Fibroblast of the aortic adventitia (primary cell): ENCODE measurements around the gene CCL17. TPM values are rescaled to one million over a fixed set of nuclear protein-coding genes. Genes with fewer than 3 reads are reported as not detected.

Experiments
- DNase-seq: peaks from one replicate; pipeline ENCODE4 v3.0.0-alpha.2; 2010; ENCODE audit warnings: low read depth
- H3K4me3 ChIP-seq: 2 replicates; pipeline ENCODE4 v1.5.1; 2011; ENCODE audit warnings: low read depth, mild to moderate bottlenecking, control low read depth, low read length, moderate library complexity
- CTCF ChIP-seq: IDR thresholded peaks from 2 replicates; pipeline ENCODE4 v1.5.1; 2011; ENCODE audit warnings: mild to moderate bottlenecking, low read length, control low read depth, inconsistent platforms; ENCODE audit not compliant: insufficient read depth
- total RNA-seq: library from RNA; depleted of rRNA; stranded (reverse); fragments of >200 nt; gene quantifications from 2 replicates; pipeline ENCODE4 v1.2.3, GENCODE V29; 2012; ENCODE audit warnings: low replicate concordance

The CCL17 gene
- total RNA-seq, 1 donor, result not detected

- TF ChIP-seq CTCF, result no peak
- no peak overlapping the region for H3K4me3 ChIP-seq
- DNase-seq, result no peak
Observed at GRCh38 chr16:57419506-57419905, 14.9 kb downstream of the CCL17 start.

GRCh38 chr16:57422026-57422944 is 17.7 kb downstream of the CCL17 start:
- TF ChIP-seq CTCF, result peak; percentile 85
- peak; percentile 79 for DNase-seq
- H3K4me3 ChIP-seq, result no peak overlapping the region

- TF ChIP-seq CTCF, result no peak
- no peak overlapping the region for H3K4me3 ChIP-seq
- no peak for DNase-seq
Observed at GRCh38 chr16:57423152-57423551, 18.6 kb downstream of the CCL17 start.

GRCh38 chr16:57424583-57424982 is 20.0 kb downstream of the CCL17 start:
- H3K4me3 ChIP-seq, result no peak overlapping the region
- TF ChIP-seq CTCF, result no peak

DNA sequence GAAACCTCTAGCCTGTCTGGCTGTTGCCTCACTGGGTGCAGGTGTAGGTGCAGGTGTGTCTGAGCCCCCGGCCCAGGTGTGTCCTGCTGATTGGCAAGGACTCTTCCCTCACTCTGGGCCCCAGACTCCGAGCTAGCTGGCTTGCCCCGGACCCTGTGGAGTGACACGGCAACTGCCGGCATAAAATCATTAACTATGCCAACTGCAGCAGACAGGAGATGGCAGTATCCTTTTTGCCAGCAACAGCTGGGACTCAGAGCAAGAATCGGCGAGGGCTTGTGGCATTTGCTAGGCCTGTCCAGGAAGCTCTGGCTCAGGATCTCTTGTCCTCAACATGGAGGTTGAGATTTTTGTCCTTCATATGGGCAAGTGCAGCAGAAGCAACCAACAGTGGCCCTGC is 21.8 kb downstream of the CCL17 start:
- no peak for DNase-seq
- no peak for TF ChIP-seq CTCF
- no peak overlapping the region for H3K4me3 ChIP-seq

More at GRCh38 chr16:57424583-57424982, 20.0 kb downstream of the CCL17 start:
- DNase-seq, result peak; percentile 29

GRCh38 chr16:57427307-57427706 is 22.7 kb downstream of the CCL17 start:
- no peak for DNase-seq
- no peak overlapping the region for H3K4me3 ChIP-seq
- no peak for TF ChIP-seq CTCF
